CD14-positive monocyte (primary cell): Measurements from ENCODE around the gene P2RX2. TPM values are rescaled to one million over a fixed set of nuclear protein-coding genes. Genes with fewer than 3 reads are reported as not detected.

Source experiments
- DNase-seq, 3 donors: peaks; one replicate each; pipeline ENCODE4 v3.0.0-alpha.2; 2011 to 2022
- H2AFZ ChIP-seq: 2 replicates; pipeline ENCODE4 v1.6.0; 2012; ENCODE audit warnings: mild to moderate bottlenecking, low read depth, low read length, inconsistent platforms; ENCODE audit not compliant: insufficient read depth, poor library complexity, severe bottlenecking
- H3K27ac ChIP-seq, 2 donors: 1 replicate in 1 of 2; 2 replicates in 1 of 2; pipeline ENCODE4 v1.5.1; 2012 to 2013; ENCODE audit warnings: low read length in 2 of 2, control low read depth in 1 of 2, inconsistent platforms in 1 of 2, low read depth in 1 of 2, mild to moderate bottlenecking in 1 of 2
- H3K27me3 ChIP-seq, 2 donors: one replicate each; pipeline versions ENCODE4 v1.6.0 to v1.6.1; 2011 to 2013; ENCODE audit warnings: low read length in 2 of 2; ENCODE audit not compliant: control insufficient read depth in 2 of 2, insufficient read depth in 2 of 2
- H3K36me3 ChIP-seq, 2 donors: replicated peaks in 1 of 2; 1 replicate in 1 of 2; 2 replicates in 1 of 2; pipeline versions ENCODE4 v1.5.1 to v1.6.1; 2012 to 2013; ENCODE audit warnings: low read length in 2 of 2, control low read depth in 1 of 2, inconsistent platforms in 1 of 2, mild to moderate bottlenecking in 1 of 2; ENCODE audit not compliant: insufficient read depth in 2 of 2, control insufficient read depth in 1 of 2
- H3K4me1 ChIP-seq, 2 donors: 1 replicate in 1 of 2; 2 replicates in 1 of 2; pipeline versions ENCODE4 v1.5.1 to v1.6.1; 2012 to 2013; ENCODE audit warnings: low read length in 2 of 2, control low read depth in 1 of 2, inconsistent platforms in 1 of 2, mild to moderate bottlenecking in 1 of 2, moderate library complexity in 1 of 2; ENCODE audit not compliant: insufficient read depth in 2 of 2, control insufficient read depth in 1 of 2
- H3K4me2 ChIP-seq: replicated peaks from 2 replicates; pipeline ENCODE3; 2012; ENCODE audit warnings: low read length, moderate library complexity, mild to moderate bottlenecking; ENCODE audit not compliant: poor library complexity, severe bottlenecking; ENCODE audit errors: extremely low read depth
- H3K4me3 ChIP-seq, 3 experiments: fragments of 200-600 bp in 1 of 3; sonication (generic) in 1 of 3; replicated peaks in 1 of 3; 1 replicate in 2 of 3; 2 replicates in 1 of 3; pipeline ENCODE4 v1.5.1; 2011 to 2013; ENCODE audit warnings: low read length in 3 of 3, mild to moderate bottlenecking in 3 of 3, control low read depth in 2 of 3, low read depth in 2 of 3, inconsistent platforms in 1 of 3, moderate library complexity in 1 of 3
- H3K79me2 ChIP-seq: 2 replicates; pipeline ENCODE4 v1.6.0; 2012; ENCODE audit warnings: mild to moderate bottlenecking, control low read depth, inconsistent platforms, low read length, moderate library complexity; ENCODE audit not compliant: insufficient read depth
- H3K9ac ChIP-seq: 2 replicates; pipeline ENCODE4 v1.6.0; 2017; ENCODE audit warnings: low read length, mild to moderate bottlenecking; ENCODE audit not compliant: insufficient read depth, poor library complexity, severe bottlenecking
- H3K9me3 ChIP-seq, 2 donors: replicated peaks in 1 of 2; 1 replicate in 1 of 2; 2 replicates in 1 of 2; pipeline versions ENCODE4 v1.5.1 to v1.6.1; 2012 to 2013; ENCODE audit warnings: low read length in 2 of 2, control low read depth in 1 of 2; ENCODE audit not compliant: control insufficient read depth in 1 of 2, insufficient read depth in 1 of 2
- H4K20me1 ChIP-seq: 2 replicates; pipeline ENCODE4 v1.6.0; 2012; ENCODE audit warnings: mild to moderate bottlenecking, low read length, control low read depth, moderate library complexity; ENCODE audit not compliant: insufficient read depth
- H3K27ac Mint-ChIP-seq, 7 donors: one replicate each; pipeline ENCODE4 v1.8.0; 2020; ENCODE audit warnings: mild to moderate bottlenecking in 7 of 7, mixed read lengths in 7 of 7, moderate library complexity in 6 of 7, inconsistent platforms in 2 of 7
- H3K27me3 Mint-ChIP-seq, 3 donors: one replicate each; pipeline ENCODE4 v1.8.0; 2021 to 2022; ENCODE audit warnings: low read depth in 3 of 3, mild to moderate bottlenecking in 3 of 3, mixed read lengths in 3 of 3, moderate library complexity in 3 of 3, inconsistent platforms in 1 of 3
- H3K36me3 Mint-ChIP-seq, 2 donors: one replicate each; pipeline ENCODE4 v1.8.0; 2020; ENCODE audit warnings: mixed read lengths in 2 of 2, inconsistent platforms in 1 of 2, mild to moderate bottlenecking in 1 of 2
- H3K4me1 Mint-ChIP-seq: one replicate; pipeline ENCODE4 v1.8.0; 2020; ENCODE audit warnings: mild to moderate bottlenecking, mixed read lengths
- H3K4me3 Mint-ChIP-seq, 2 donors: one replicate each; pipeline ENCODE4 v1.8.0; 2020; ENCODE audit warnings: mild to moderate bottlenecking in 2 of 2, mixed read lengths in 2 of 2, moderate library complexity in 1 of 2
- H3K9me3 Mint-ChIP-seq, 7 donors: one replicate each; pipeline ENCODE4 v1.8.0; 2020 to 2022; ENCODE audit warnings: mixed read lengths in 7 of 7, mild to moderate bottlenecking in 6 of 7, moderate library complexity in 6 of 7, inconsistent platforms in 2 of 7
- CTCF ChIP-seq: fragments of 200-600 bp; IDR thresholded peaks from one replicate; pipeline ENCODE4 v1.8.0; 2022; ENCODE audit warnings: antibody characterized with exemption, mild to moderate bottlenecking
- WGBS: methylation state at CpG from one replicate; pipeline ENCODE4 v1.1.5; 2013; ENCODE audit warnings: missing lambda C conversion rate; ENCODE audit not compliant: insufficient coverage; 5-methylcytosine and 5-hydroxymethylcytosine counted together
- intact Hi-C, 2 donors: fragments of 100-400 bp; cut with micrococcal nuclease; formaldehyde crosslinking; loops; one replicate each; pipeline versions ENCODE4 v1.15.0 to v1.15.1; 2023
- polyA plus RNA-seq, 3 donors: library from polyadenylated mRNA; depleted of rRNA in 1 of 3; unstranded in 2 of 3; stranded (reverse) in 1 of 3; fragments of 300-500 nt in 2 of 3; fragments of >200 nt in 1 of 3; fragmentation: Illumina TruSeq in 2 of 3; gene quantifications; 1 replicate in 2 of 3; 2 replicates in 1 of 3; pipeline ENCODE4 v1.2.3, GENCODE V29; 2012 to 2021

Gene P2RX2
- polyA plus RNA-seq, 3 donors = not detected

DNA sequence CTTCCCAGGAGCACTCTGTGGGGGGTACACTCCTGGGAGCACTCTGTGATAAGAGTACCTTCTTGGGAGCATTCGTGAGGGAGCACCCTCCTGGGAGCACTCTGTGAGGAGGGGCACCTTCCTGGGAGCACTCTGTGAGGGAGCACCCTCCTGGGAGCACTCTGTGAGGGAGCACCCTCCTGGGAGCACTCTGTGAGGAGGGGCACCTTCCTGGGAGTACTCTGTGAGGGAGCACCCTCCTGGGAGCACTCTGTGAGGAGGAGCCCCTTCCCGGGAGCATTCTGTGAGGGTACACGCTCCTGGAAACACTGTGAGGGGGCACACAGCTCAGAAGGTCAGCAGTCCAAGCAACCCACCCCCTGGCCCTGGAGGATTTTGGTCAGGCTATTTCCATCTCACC is 30.8 kb upstream of the P2RX2 start:
- WGBS = 80% methylated on average over 1 of the region's 3 CpGs
- H3K9me3 Mint-ChIP-seq = peaks cover 0 to 6% (median 3%) of the 10 kb centered on the region in 7 donors
- Histone ChIP-seq H3K4me3 (no peak overlapping the region), H3K9me3 (peaks cover 0 to under 1% of the 10 kb centered on the region in 2 donors), H3K79me2 (no peaks in the 10 kb centered on the region), H3K4me1 (no peaks in the 10 kb centered on the region), H3K27ac (no peak overlapping the region), H3K27me3 (no peaks in the 10 kb centered on the region), H3K4me2 (no peak overlapping the region), H4K20me1 (no peaks in the 10 kb centered on the region), H2AFZ (no peak overlapping the region), H3K36me3 (peaks cover 0 to 4% of the 10 kb centered on the region in 2 donors), H3K9ac (no peak overlapping the region)
- intact Hi-C loops = no loop called here
- no peaks in the 10 kb centered on the region for H3K4me1 Mint-ChIP-seq
- no peak for TF ChIP-seq CTCF
- no peak overlapping the region for H3K4me3 Mint-ChIP-seq
- peaks cover 6 to 9% of the 10 kb centered on the region in 2 donors for H3K36me3 Mint-ChIP-seq
- DNase-seq = no peak
- H3K27ac Mint-ChIP-seq = no peak overlapping the region
- H3K27me3 Mint-ChIP-seq = peaks cover 2 to 15% (median 9%) of the 10 kb centered on the region in 3 donors

DNA sequence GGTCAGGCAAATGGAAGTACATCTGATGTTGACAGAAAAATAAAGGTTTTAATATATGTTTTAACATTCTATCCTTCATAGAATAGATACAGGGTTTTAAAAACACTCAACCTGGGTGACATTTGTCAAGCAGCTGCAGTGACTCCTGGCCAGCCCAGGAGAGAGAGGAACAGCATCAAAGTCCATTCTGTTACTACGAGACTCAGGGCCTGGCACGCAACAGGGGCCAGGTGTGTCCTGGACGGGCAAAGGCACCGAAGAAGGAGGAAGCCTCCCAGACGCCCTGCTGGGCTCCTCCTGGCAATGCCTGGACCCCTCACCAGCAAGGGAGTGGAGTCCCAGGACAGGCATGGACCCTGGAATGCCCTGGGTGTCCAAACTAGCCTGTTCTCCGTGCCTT is 30.3 kb upstream of the P2RX2 start:
- 79% methylated on average over 6 of the region's 6 CpGs for WGBS
- H3K9me3 ChIP-seq = no peaks in the 10 kb centered on the region
- H3K27ac Mint-ChIP-seq = no peak overlapping the region
- no peak overlapping the region for H3K4me3 Mint-ChIP-seq
- H3K4me1 Mint-ChIP-seq = no peaks in the 10 kb centered on the region
- H4K20me1 ChIP-seq = no peaks in the 10 kb centered on the region
- H3K9ac ChIP-seq = no peak overlapping the region
- no peaks in the 10 kb centered on the region for H3K4me1 ChIP-seq
- intact Hi-C loops = no loop called here
- H3K79me2 ChIP-seq = no peaks in the 10 kb centered on the region
- no peak overlapping the region for H3K27ac ChIP-seq
- H2AFZ ChIP-seq = no peak overlapping the region
- no peak overlapping the region for H3K4me3 ChIP-seq
- peaks cover 0 to 4% of the 10 kb centered on the region in 2 donors for H3K36me3 ChIP-seq
- peaks cover 0 to 6% (median 3%) of the 10 kb centered on the region in 7 donors for H3K9me3 Mint-ChIP-seq
- no peak for DNase-seq
- H3K27me3 ChIP-seq = no peaks in the 10 kb centered on the region
- no peak overlapping the region for H3K4me2 ChIP-seq
- no peak for TF ChIP-seq CTCF
- peaks cover 6 to 9% of the 10 kb centered on the region in 2 donors for H3K36me3 Mint-ChIP-seq
- peaks cover 2 to 17% (median 10%) of the 10 kb centered on the region in 3 donors for H3K27me3 Mint-ChIP-seq
